KMS-11 (cell line): ENCODE results near the gene CCDC68.
A peak's percentile ranks its signal among the peaks of the same experiment; 100 is the strongest.

Experiments
- H2AFZ ChIP-seq: fragments of 200-600 bp; sonication (generic); 2 replicates; pipeline ENCODE4 v1.6.1; 2016; ENCODE audit warnings: antibody characterized with exemption, mixed run types, low read depth
- H3K27ac ChIP-seq: fragments of 200-600 bp; sonication (generic); 2 replicates; pipeline ENCODE4 v1.6.1; 2016; ENCODE audit warnings: mild to moderate bottlenecking, mixed run types
- H3K27me3 ChIP-seq: fragments of 200-600 bp; sonication (generic); 2 replicates; pipeline ENCODE4 v1.6.1; 2017; ENCODE audit warnings: mild to moderate bottlenecking, low read depth, mixed run types, moderate library complexity; ENCODE audit not compliant: insufficient read depth
- H3K36me3 ChIP-seq: fragments of 200-600 bp; sonication (generic); 2 replicates; pipeline ENCODE4 v1.6.1; 2017; ENCODE audit warnings: mild to moderate bottlenecking, mixed run types; ENCODE audit not compliant: insufficient read depth
- H3K4me1 ChIP-seq: fragments of 200-600 bp; sonication (generic); 2 replicates; pipeline ENCODE4 v1.6.1; 2016; ENCODE audit warnings: mild to moderate bottlenecking, low read depth, mixed run types; ENCODE audit not compliant: poor library complexity, severe bottlenecking
- H3K4me2 ChIP-seq: fragments of 200-600 bp; sonication (generic); 2 replicates; pipeline ENCODE4 v1.7.0; 2016; ENCODE audit warnings: mild to moderate bottlenecking, mixed run types
- H3K4me3 ChIP-seq: fragments of 200-600 bp; sonication (generic); IDR thresholded peaks from 2 replicates; pipeline ENCODE4 v1.6.1; 2017; ENCODE audit warnings: low read depth, low read length, mixed read lengths; ENCODE audit not compliant: insufficient read depth
- H3K79me2 ChIP-seq: fragments of 200-600 bp; sonication (generic); 2 replicates; pipeline ENCODE4 v1.6.1; 2016; ENCODE audit warnings: low read depth, mixed run types; ENCODE audit not compliant: insufficient read depth
- H3K9ac ChIP-seq: fragments of 200-600 bp; sonication (generic); 2 replicates; pipeline ENCODE4 v1.6.1; 2016; ENCODE audit warnings: mild to moderate bottlenecking, mixed run types
- H4K20me1 ChIP-seq: fragments of 200-600 bp; sonication (generic); 2 replicates; pipeline ENCODE4 v1.6.1; 2016; ENCODE audit warnings: mild to moderate bottlenecking, mixed run types; ENCODE audit not compliant: insufficient read depth
- CTCF ChIP-seq: fragments of 200-600 bp; sonication (generic); conservative IDR thresholded peaks from 2 replicates; pipeline ENCODE4 v1.6.1; 2017; ENCODE audit warnings: low read depth, mild to moderate bottlenecking, antibody characterized with exemption, low read length, moderate library complexity, mixed read lengths

CCDC68 gene

GRCh38 chr18:54991981-54992380, 32.7 kb upstream of the CCDC68 start:
- Histone ChIP-seq H3K36me3 (no peaks in the 10 kb centered on the region), H3K4me1 (no peaks in the 10 kb centered on the region), H3K9ac (no peak overlapping the region), H3K27me3 (no peaks in the 10 kb centered on the region), H2AFZ (no peak overlapping the region), H3K79me2 (no peaks in the 10 kb centered on the region), H4K20me1 (no peaks in the 10 kb centered on the region), H3K27ac (no peak overlapping the region), H3K4me3 (no peak overlapping the region), H3K4me2 (no peak overlapping the region)
- TF ChIP-seq CTCF, result no peak

GRCh38 chr18:54984908-54985307, 25.6 kb upstream of the CCDC68 start:
- Histone ChIP-seq H3K4me2 (no peak overlapping the region), H3K27me3 (no peaks in the 10 kb centered on the region), H3K9ac (no peak overlapping the region), H2AFZ (no peak overlapping the region), H4K20me1 (no peaks in the 10 kb centered on the region), H3K36me3 (no peaks in the 10 kb centered on the region), H3K27ac (no peak overlapping the region), H3K4me1 (no peaks in the 10 kb centered on the region), H3K79me2 (no peaks in the 10 kb centered on the region), H3K4me3 (no peak overlapping the region)
- TF ChIP-seq CTCF, result no peak

GRCh38 chr18:54983791-54984190, 24.5 kb upstream of the CCDC68 start:
- Histone ChIP-seq H3K4me2 (no peak overlapping the region), H3K4me3 (no peak overlapping the region), H3K27me3 (no peaks in the 10 kb centered on the region), H3K27ac (no peak overlapping the region), H2AFZ (no peak overlapping the region), H3K4me1 (no peaks in the 10 kb centered on the region), H3K36me3 (no peaks in the 10 kb centered on the region), H4K20me1 (no peaks in the 10 kb centered on the region), H3K79me2 (no peaks in the 10 kb centered on the region), H3K9ac (no peak overlapping the region)
- no peak for TF ChIP-seq CTCF

- Histone ChIP-seq H3K27ac (no peak overlapping the region), H3K4me2 (no peak overlapping the region), H3K79me2 (no peaks in the 10 kb centered on the region), H3K9ac (no peak overlapping the region), H3K36me3 (no peaks in the 10 kb centered on the region), H3K27me3 (no peaks in the 10 kb centered on the region), H3K4me3 (no peak overlapping the region), H4K20me1 (no peaks in the 10 kb centered on the region), H2AFZ (no peak overlapping the region), H3K4me1 (no peaks in the 10 kb centered on the region)
- TF ChIP-seq CTCF, result peak; percentile 97
Observed at GRCh38 chr18:54983041-54983686, 23.9 kb upstream of the CCDC68 start.
